ENCODE results near the gene TYMS. TPM values are rescaled to one million over a fixed set of nuclear protein-coding genes. Genes with fewer than 3 reads are reported as not detected.
"Not testable (repeated sequence)": the region's sequence is repeated elsewhere in the genome, so short reads cannot be mapped to it uniquely, and the experiment has no call there.

TYMS gene
- total and polyA plus RNA-seq, 4 experiments from 2014 or later: 0.33 TPM; not detected in 3

DNA sequence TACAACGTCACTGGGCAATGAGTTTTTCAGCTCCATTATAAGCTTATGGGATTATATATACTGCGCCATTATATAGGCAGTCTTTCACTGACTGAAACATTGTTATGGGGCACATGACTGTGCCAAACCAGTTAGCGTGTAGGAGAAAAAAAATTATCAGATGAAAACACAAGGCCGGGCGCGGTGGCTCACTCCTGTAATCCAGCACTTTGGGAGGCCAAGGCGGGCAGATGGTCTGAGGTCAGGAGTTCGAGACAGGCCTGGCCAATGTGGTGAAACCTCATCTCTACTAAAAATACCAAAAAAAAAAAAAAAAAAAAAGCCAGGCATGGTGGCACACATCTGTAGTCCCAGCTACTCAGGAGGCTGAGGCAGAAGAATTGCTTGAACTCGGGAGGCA, 25.0 kb downstream of the TYMS start:
- H3K4me3 Mint-ChIP-seq: peak overlapping the region in 3 of 8 donors; percentile 23 to 61 (median 34)
- Histone ChIP-seq H3K27ac (ENCODE audit: low read depth, low read length) (peak overlapping the region; percentile 11), H3K36me3 (ENCODE audit: insufficient read depth, low read length) (peaks cover 11% of the 10 kb centered on the region), H3K4me1 (ENCODE audit: insufficient read depth, low read length) (peaks cover 22% of the 10 kb centered on the region)
- H3K27ac Mint-ChIP-seq: peak overlapping the region; percentile 72 to 94 (median 87)
- H3K9me3 ChIP-seq (ENCODE audit: control insufficient read depth in 1 of 2, low read length in 2 of 2); intact Hi-C loops (cut with micrococcal nuclease); H3K4me3 ChIP-seq (ENCODE audit: low read length in 2 of 2); DNase-seq; H3K27me3 ChIP-seq (ENCODE audit: insufficient read depth, low read length); H3K27me3 Mint-ChIP-seq; H3K9me3 Mint-ChIP-seq: not testable (repeated sequence)
- ChIA-PET CTCF (ENCODE audit: partially characterized antibody) (interaction anchor here (1.3 to 1.7 kb wide), 2 partner anchors 58 to 157 kb away, joined by 3 to 4 read pairs; no protein-coding TSS in a partner anchor), POLR2A (ENCODE audit: partially characterized antibody) (interaction anchor here (1.0 kb wide), 1 partner anchor 30 kb away, joined by 3 read pairs; the partner anchor contains the start of gene ENOSF1)
- peaks cover 12 to 20% (median 13%) of the 10 kb centered on the region in 4 donors for H3K4me1 Mint-ChIP-seq
- H3K36me3 Mint-ChIP-seq: peaks cover 38 to 47% of the 10 kb centered on the region in 2 donors

DNA sequence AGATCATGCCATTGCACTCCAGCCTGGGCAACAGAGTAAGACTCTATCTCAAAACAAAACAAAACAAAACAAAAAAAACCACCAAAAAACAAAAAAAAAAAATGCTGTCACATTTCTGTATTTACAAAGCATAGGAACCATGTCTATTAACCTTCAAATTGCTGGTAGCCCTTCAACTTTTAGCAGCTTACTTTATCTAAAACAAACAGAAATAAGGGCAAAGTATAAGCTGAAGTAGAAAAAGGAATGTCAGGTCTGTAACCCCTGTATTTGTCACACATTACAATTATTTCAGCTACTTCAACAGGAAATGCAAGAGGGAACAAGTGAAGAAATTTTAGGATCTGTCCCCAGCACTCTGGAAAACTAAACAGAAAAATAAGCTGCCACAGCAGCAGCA, 25.4 kb downstream of the TYMS start:
- Histone ChIP-seq H3K36me3 (ENCODE audit: insufficient read depth, low read length) (peaks cover 11% of the 10 kb centered on the region), H3K27me3 (ENCODE audit: insufficient read depth, low read length) (no peaks in the 10 kb centered on the region), H3K4me1 (ENCODE audit: insufficient read depth, low read length) (peaks cover 22% of the 10 kb centered on the region), H3K4me3 (ENCODE audit: low read length in 2 of 2) (no peak overlapping the region), H3K27ac (ENCODE audit: low read depth, low read length) (no peak overlapping the region), H3K9me3 (ENCODE audit: control insufficient read depth in 1 of 2, low read length in 2 of 2) (no peaks in the 10 kb centered on the region)
- no peak overlapping the region for H3K4me3 Mint-ChIP-seq
- POLR2A ChIA-PET (ENCODE audit: partially characterized antibody): no interaction called here
- peak overlapping the region in 2 of 7 donors; percentile 17 to 42 for H3K27ac Mint-ChIP-seq
- H3K27me3 Mint-ChIP-seq: no peaks in the 10 kb centered on the region
- peaks cover 38 to 48% of the 10 kb centered on the region in 2 donors for H3K36me3 Mint-ChIP-seq
- intact Hi-C loops (cut with micrococcal nuclease): no loop called here
- peaks cover 12 to 18% (median 15%) of the 10 kb centered on the region in 4 donors for H3K4me1 Mint-ChIP-seq
- CTCF ChIA-PET (ENCODE audit: partially characterized antibody): interaction anchor here (1.7 kb wide), 1 partner anchor 156 kb away, joined by 4 read pairs; no protein-coding TSS in a partner anchor
- no peak for DNase-seq
- no peaks in the 10 kb centered on the region for H3K9me3 Mint-ChIP-seq

DNA sequence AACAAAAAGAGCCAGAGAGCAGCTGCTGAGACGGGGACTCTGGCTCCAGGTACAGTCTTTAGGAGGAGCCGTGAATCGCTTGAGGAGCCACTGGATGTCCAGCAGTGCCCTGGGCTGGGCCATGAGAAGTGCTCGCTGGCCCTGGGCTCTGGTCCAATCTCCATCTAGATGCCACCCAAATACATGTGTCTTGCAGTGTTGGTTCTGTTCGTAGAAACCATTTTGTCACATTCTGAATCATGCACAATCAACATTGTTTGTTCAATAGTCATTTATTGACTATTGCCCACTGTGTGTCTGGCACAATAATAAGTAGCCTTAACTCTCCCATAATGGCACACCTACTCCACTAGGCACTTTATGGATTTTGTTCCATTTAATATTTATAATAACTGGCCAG, 26.1 kb downstream of the TYMS start:
- no peaks in the 10 kb centered on the region for H3K9me3 ChIP-seq (ENCODE audit: control insufficient read depth in 1 of 2, low read length in 2 of 2)
- Mint-ChIP-seq H3K4me3 (no peak overlapping the region), H3K4me1 (peaks cover 12 to 16% (median 14%) of the 10 kb centered on the region in 4 donors), H3K27me3 (no peaks in the 10 kb centered on the region), H3K27ac (peak overlapping the region in 1 of 7 donors; percentile 31), H3K36me3 (peaks cover 32 to 43% of the 10 kb centered on the region in 2 donors), H3K9me3 (no peaks in the 10 kb centered on the region)
- CTCF ChIA-PET (ENCODE audit: partially characterized antibody): interaction anchor here (1.7 kb wide), 1 partner anchor 156 kb away, joined by 4 read pairs; no protein-coding TSS in a partner anchor
- no peak overlapping the region for H3K27ac ChIP-seq (ENCODE audit: low read depth, low read length)
- H3K27me3 ChIP-seq (ENCODE audit: insufficient read depth, low read length): no peaks in the 10 kb centered on the region
- POLR2A ChIA-PET (ENCODE audit: partially characterized antibody): no interaction called here
- H3K4me3 ChIP-seq (ENCODE audit: low read length in 2 of 2): no peak overlapping the region
- no peak for DNase-seq
- H3K4me1 ChIP-seq (ENCODE audit: insufficient read depth, low read length): peaks cover 22% of the 10 kb centered on the region
- intact Hi-C loops (cut with micrococcal nuclease): no loop called here
- peaks cover 11% of the 10 kb centered on the region for H3K36me3 ChIP-seq (ENCODE audit: insufficient read depth, low read length)

DNA sequence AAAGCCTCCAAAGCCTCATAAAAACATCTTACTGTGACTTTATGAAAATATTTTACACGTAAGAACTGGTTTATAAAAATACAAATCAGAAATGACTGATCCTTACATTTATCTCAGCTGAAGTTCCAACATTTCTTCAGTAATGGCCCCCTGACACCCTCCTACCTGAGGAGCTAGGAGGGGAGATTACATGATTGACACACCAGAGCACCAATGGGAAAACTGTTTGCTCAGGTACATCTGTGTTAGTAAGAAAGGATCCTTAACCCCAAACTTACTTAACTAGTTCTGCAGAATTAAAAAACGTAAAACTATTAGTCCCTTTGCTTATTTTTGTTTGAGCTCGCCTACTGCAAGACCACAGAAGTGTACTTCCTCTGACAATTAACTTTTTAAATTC, 28.0 kb downstream of the TYMS start:
- no peak for DNase-seq
- Histone ChIP-seq H3K27ac (ENCODE audit: low read depth, low read length) (no peak overlapping the region), H3K36me3 (ENCODE audit: insufficient read depth, low read length) (peaks cover 4% of the 10 kb centered on the region), H3K4me1 (ENCODE audit: insufficient read depth, low read length) (peaks cover 22% of the 10 kb centered on the region), H3K27me3 (ENCODE audit: insufficient read depth, low read length) (no peaks in the 10 kb centered on the region), H3K4me3 (ENCODE audit: low read length in 2 of 2) (no peak overlapping the region), H3K9me3 (ENCODE audit: control insufficient read depth in 1 of 2, low read length in 2 of 2) (no peaks in the 10 kb centered on the region)
- peaks cover 26 to 38% of the 10 kb centered on the region in 2 donors for H3K36me3 Mint-ChIP-seq
- H3K4me3 Mint-ChIP-seq: no peak overlapping the region
- no peaks in the 10 kb centered on the region for H3K9me3 Mint-ChIP-seq
- intact Hi-C loops (cut with micrococcal nuclease): no loop called here
- POLR2A ChIA-PET (ENCODE audit: partially characterized antibody): no interaction called here
- peaks cover 12 to 16% (median 14%) of the 10 kb centered on the region in 4 donors for H3K4me1 Mint-ChIP-seq
- CTCF ChIA-PET (ENCODE audit: partially characterized antibody): no interaction called here
- no peaks in the 10 kb centered on the region for H3K27me3 Mint-ChIP-seq
- no peak overlapping the region for H3K27ac Mint-ChIP-seq

DNA sequence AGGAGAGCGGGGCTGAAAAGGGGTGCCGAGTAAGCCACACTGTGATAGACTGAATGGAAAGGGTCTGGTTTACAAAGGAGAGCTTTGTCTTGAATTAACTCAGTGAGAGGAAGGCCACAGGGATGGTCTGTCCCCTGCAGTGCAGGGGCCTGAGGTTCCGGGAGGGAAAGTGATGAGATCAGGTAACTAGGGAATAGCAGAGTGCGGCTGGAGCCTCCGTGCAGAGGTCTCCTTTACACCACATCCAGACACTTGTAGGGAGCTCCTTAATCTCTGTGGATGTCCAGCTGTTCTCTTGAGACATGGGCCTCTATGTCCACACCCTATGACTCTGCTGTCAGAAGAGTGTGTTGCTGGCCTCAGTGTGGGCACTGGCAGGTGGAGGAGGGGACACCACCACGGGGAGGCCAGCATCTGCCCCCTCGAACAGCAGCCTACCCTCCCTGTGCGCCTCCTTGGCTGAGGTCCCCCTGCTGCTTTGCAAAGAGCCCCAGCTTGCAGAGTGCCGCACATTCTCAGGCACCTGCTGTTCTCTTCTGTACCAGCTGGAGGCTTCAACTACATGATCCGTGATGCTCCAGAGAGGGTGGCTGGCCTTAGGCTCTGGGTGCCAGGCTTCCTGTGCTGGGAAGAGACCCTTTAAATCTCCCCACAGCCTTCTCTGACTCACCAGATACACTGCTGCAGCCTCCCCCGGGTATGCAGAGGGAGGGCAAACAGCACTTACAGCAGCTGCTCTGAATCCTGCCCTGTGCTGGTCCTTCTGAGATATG, 29.1 kb downstream of the TYMS start:
- no peaks in the 10 kb centered on the region for H3K27me3 ChIP-seq (ENCODE audit: insufficient read depth, low read length)
- peaks cover 4% of the 10 kb centered on the region for H3K36me3 ChIP-seq (ENCODE audit: insufficient read depth, low read length)
- intact Hi-C loops (cut with micrococcal nuclease): no loop called here
- POLR2A ChIA-PET (ENCODE audit: partially characterized antibody): no interaction called here
- Mint-ChIP-seq H3K27ac (peak overlapping the region in 1 of 7 donors; percentile 79), H3K9me3 (no peaks in the 10 kb centered on the region), H3K27me3 (no peaks in the 10 kb centered on the region), H3K4me1 (peaks cover 11 to 15% (median 12%) of the 10 kb centered on the region in 4 donors), H3K36me3 (peaks cover 24 to 34% of the 10 kb centered on the region in 2 donors), H3K4me3 (no peak overlapping the region)
- CTCF ChIA-PET (ENCODE audit: partially characterized antibody): no interaction called here
- no peaks in the 10 kb centered on the region for H3K9me3 ChIP-seq (ENCODE audit: control insufficient read depth in 1 of 2, low read length in 2 of 2)
- H3K4me3 ChIP-seq (ENCODE audit: low read length in 2 of 2): no peak overlapping the region
- no peak overlapping the region for H3K27ac ChIP-seq (ENCODE audit: low read depth, low read length)
- H3K4me1 ChIP-seq (ENCODE audit: insufficient read depth, low read length): peaks cover 16% of the 10 kb centered on the region
- DNase-seq: no peak

DNA sequence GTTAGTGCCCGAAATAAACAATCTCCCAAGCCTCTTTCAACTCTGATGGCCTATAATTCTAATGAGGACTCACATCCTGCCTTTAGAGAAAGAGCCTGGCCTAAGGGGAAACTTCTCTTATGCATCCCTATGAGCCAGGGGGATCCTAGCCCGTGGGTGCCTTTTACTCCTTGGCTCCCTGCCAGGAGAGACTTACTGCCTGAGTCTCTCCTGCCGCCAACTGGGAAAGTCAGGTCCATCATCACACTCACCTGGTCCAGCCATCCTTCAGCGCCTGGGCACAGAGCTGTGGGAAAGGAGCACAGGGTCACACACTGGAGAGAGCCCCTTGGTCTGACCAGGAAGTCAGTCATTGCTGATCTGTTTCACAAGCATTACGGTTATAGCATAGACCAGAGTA, 30.9 kb downstream of the TYMS start:
- Histone ChIP-seq H3K27me3 (ENCODE audit: insufficient read depth, low read length) (no peaks in the 10 kb centered on the region), H3K4me1 (ENCODE audit: insufficient read depth, low read length) (peaks cover under 1% of the 10 kb centered on the region), H3K36me3 (ENCODE audit: insufficient read depth, low read length) (peaks cover 11% of the 10 kb centered on the region), H3K27ac (ENCODE audit: low read depth, low read length) (no peak overlapping the region), H3K9me3 (ENCODE audit: control insufficient read depth in 1 of 2, low read length in 2 of 2) (no peaks in the 10 kb centered on the region), H3K4me3 (ENCODE audit: low read length in 2 of 2) (no peak overlapping the region)
- ChIA-PET CTCF (ENCODE audit: partially characterized antibody) (no interaction called here), POLR2A (ENCODE audit: partially characterized antibody) (no interaction called here)
- Mint-ChIP-seq H3K4me3 (no peak overlapping the region), H3K36me3 (peaks cover 23 to 37% of the 10 kb centered on the region in 2 donors), H3K4me1 (peaks cover 0 to 4% (median 3%) of the 10 kb centered on the region in 4 donors), H3K27ac (peak overlapping the region in 1 of 7 donors; percentile 13), H3K27me3 (no peaks in the 10 kb centered on the region), H3K9me3 (no peaks in the 10 kb centered on the region)
- intact Hi-C loops (cut with micrococcal nuclease): no loop called here
- no peak for DNase-seq

DNA sequence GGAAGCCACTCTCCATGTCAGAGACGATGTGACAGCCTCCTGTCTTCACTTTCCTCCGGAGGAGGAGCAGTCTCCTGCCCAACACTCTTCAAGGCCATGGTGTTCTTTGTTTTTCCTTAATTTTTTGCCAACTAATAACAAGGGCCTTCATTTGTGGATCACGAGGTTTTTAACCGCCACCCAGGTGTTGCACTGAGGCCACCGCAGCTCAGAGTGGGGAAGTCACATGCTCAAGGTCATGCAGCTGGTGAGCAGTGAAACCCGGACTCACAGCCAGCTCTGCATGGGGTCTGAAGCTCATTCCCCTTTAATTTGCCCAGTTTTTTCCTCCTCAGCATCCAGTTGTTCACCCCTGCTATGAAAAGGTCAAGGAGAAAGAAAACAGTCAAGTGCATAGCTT, 35.4 kb downstream of the TYMS start:
- CTCF ChIA-PET (ENCODE audit: partially characterized antibody): interaction anchor here (1.3 kb wide), 1 partner anchor 140 kb away, joined by 5 read pairs; no protein-coding TSS in a partner anchor
- peaks cover 24 to 40% of the 10 kb centered on the region in 2 donors for H3K36me3 Mint-ChIP-seq

More for the DNA sequence above, 35.4 kb downstream of the TYMS start:
- Histone ChIP-seq H3K27me3 (ENCODE audit: insufficient read depth, low read length) (no peaks in the 10 kb centered on the region), H3K4me1 (ENCODE audit: insufficient read depth, low read length) (no peaks in the 10 kb centered on the region), H3K9me3 (ENCODE audit: control insufficient read depth in 1 of 2, low read length in 2 of 2) (no peaks in the 10 kb centered on the region), H3K36me3 (ENCODE audit: insufficient read depth, low read length) (peaks cover 8% of the 10 kb centered on the region), H3K4me3 (ENCODE audit: low read length in 2 of 2) (no peak overlapping the region), H3K27ac (ENCODE audit: low read depth, low read length) (no peak overlapping the region)
- POLR2A ChIA-PET (ENCODE audit: partially characterized antibody): no interaction called here
- intact Hi-C loops (cut with micrococcal nuclease): no loop called here
- no peak for DNase-seq
- no peak overlapping the region for H3K4me3 Mint-ChIP-seq
- H3K27ac Mint-ChIP-seq: peak overlapping the region in 1 of 7 donors; percentile 82
- peaks cover 0 to 4% (median under 1%) of the 10 kb centered on the region in 4 donors for H3K4me1 Mint-ChIP-seq
- H3K27me3 Mint-ChIP-seq: no peaks in the 10 kb centered on the region
- H3K9me3 Mint-ChIP-seq: no peaks in the 10 kb centered on the region
